ENCODE results near the gene PSAT1. TPM values are rescaled to one million over a fixed set of nuclear protein-coding genes. Genes with fewer than 3 reads are reported as not detected.

The PSAT1 gene
- total and polyA plus RNA-seq, 2 of the 13 experiments (the other 11 are each of a cell fraction or from before 2014, with no cell fraction given) = 135 to 229 TPM

- TF ChIP-seq, protein P1, sequence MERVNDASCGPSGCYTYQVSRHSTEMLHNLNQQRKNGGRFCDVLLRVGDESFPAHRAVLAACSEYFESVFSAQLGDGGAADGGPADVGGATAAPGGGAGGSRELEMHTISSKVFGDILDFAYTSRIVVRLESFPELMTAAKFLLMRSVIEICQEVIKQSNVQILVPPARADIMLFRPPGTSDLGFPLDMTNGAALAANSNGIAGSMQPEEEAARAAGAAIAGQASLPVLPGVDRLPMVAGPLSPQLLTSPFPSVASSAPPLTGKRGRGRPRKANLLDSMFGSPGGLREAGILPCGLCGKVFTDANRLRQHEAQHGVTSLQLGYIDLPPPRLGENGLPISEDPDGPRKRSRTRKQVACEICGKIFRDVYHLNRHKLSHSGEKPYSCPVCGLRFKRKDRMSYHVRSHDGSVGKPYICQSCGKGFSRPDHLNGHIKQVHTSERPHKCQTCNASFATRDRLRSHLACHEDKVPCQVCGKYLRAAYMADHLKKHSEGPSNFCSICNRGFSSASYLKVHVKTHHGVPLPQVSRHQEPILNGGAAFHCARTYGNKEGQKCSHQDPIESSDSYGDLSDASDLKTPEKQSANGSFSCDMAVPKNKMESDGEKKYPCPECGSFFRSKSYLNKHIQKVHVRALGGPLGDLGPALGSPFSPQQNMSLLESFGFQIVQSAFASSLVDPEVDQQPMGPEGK (CRISPR knock-in tag; IDR thresholded peaks at IDR 0.05) = no peak
- TF ChIP-seq, protein P2, sequence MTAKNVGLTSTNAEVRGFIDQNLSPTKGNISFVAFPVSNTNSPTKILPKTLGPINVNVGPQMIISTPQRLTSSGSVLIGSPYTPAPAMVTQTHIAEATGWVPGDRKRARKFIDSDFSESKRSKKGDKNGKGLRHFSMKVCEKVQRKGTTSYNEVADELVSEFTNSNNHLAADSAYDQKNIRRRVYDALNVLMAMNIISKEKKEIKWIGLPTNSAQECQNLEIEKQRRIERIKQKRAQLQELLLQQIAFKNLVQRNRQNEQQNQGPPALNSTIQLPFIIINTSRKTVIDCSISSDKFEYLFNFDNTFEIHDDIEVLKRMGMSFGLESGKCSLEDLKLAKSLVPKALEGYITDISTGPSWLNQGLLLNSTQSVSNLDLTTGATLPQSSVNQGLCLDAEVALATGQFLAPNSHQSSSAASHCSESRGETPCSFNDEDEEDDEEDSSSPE (CRISPR knock-in tag; IDR thresholded peaks at IDR 0.05) = no peak
- no peak for TF ChIP-seq CENPT (CRISPR knock-in tag; IDR thresholded peaks at IDR 0.05; ENCODE audit: low read depth)
- TF ChIP-seq, protein P3, sequence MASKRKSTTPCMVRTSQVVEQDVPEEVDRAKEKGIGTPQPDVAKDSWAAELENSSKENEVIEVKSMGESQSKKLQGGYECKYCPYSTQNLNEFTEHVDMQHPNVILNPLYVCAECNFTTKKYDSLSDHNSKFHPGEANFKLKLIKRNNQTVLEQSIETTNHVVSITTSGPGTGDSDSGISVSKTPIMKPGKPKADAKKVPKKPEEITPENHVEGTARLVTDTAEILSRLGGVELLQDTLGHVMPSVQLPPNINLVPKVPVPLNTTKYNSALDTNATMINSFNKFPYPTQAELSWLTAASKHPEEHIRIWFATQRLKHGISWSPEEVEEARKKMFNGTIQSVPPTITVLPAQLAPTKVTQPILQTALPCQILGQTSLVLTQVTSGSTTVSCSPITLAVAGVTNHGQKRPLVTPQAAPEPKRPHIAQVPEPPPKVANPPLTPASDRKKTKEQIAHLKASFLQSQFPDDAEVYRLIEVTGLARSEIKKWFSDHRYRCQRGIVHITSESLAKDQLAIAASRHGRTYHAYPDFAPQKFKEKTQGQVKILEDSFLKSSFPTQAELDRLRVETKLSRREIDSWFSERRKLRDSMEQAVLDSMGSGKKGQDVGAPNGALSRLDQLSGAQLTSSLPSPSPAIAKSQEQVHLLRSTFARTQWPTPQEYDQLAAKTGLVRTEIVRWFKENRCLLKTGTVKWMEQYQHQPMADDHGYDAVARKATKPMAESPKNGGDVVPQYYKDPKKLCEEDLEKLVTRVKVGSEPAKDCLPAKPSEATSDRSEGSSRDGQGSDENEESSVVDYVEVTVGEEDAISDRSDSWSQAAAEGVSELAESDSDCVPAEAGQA (IDR thresholded peaks at IDR 0.05; ENCODE audit: low read depth) = no peak
- TF ChIP-seq, protein P3 (CRISPR knock-in tag; IDR thresholded peaks at IDR 0.05; ENCODE audit: borderline replicate concordance) = no peak
- no peak for TF ChIP-seq KAT2B (IDR thresholded peaks at IDR 0.05; ENCODE audit: borderline replicate concordance, low read depth, low read length)
- no peak for TF ChIP-seq ZNF468 (CRISPR knock-in tag; IDR thresholded peaks at IDR 0.05)
- TF ChIP-seq, protein P4, sequence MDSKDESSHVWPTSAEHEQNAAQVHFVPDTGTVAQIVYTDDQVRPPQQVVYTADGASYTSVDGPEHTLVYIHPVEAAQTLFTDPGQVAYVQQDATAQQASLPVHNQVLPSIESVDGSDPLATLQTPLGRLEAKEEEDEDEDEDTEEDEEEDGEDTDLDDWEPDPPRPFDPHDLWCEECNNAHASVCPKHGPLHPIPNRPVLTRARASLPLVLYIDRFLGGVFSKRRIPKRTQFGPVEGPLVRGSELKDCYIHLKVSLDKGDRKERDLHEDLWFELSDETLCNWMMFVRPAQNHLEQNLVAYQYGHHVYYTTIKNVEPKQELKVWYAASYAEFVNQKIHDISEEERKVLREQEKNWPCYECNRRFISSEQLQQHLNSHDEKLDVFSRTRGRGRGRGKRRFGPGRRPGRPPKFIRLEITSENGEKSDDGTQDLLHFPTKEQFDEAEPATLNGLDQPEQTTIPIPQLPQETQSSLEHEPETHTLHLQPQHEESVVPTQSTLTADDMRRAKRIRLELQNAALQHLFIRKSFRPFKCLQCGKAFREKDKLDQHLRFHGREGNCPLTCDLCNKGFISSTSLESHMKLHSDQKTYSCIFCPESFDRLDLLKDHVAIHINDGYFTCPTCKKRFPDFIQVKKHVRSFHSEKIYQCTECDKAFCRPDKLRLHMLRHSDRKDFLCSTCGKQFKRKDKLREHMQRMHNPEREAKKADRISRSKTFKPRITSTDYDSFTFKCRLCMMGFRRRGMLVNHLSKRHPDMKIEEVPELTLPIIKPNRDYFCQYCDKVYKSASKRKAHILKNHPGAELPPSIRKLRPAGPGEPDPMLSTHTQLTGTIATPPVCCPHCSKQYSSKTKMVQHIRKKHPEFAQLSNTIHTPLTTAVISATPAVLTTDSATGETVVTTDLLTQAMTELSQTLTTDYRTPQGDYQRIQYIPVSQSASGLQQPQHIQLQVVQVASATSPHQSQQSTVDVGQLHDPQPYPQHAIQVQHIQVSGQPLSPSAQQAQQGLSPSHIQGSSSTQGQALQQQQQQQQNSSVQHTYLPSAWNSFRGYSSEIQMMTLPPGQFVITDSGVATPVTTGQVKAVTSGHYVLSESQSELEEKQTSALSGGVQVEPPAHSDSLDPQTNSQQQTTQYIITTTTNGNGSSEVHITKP (CRISPR knock-in tag; IDR thresholded peaks at IDR 0.05; ENCODE audit: low read depth) = no peak
- TF ChIP-seq FOXP1 (IDR thresholded peaks at IDR 0.05) = no peak
- TF ChIP-seq FOXP1 (CRISPR knock-in tag; IDR thresholded peaks at IDR 0.05) = peak; percentile 80
- no peak for TF ChIP-seq ARID2 (CRISPR knock-in tag; IDR thresholded peaks at IDR 0.05; ENCODE audit: borderline replicate concordance)
- TF ChIP-seq, protein P5, sequence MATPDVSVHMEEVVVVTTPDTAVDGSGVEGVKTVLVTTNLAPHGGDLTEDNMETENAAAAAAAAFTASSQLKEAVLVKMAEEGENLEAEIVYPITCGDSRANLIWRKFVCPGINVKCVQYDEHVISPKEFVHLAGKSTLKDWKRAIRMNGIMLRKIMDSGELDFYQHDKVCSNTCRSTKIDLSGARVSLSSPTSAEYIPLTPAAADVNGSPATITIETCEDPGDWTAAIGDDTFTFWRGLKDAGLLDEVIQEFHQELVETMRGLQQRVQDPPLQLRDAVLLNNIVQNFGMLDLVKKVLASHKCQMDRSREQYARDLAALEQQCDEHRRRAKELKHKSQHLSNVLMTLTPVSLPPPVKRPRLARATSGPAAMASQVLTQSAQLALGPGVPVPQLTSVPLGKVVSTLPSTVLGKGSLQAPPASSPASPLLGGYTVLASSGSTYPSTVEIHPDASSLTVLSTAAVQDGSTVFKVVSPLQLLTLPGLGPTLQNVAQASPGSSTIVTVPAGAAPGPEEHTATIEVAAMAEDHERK (CRISPR knock-in tag; IDR thresholded peaks at IDR 0.05; ENCODE audit: low read depth) = no peak
- TF ChIP-seq BORCS8-MEF2B (CRISPR knock-in tag; IDR thresholded peaks at IDR 0.05) = no peak
These were observed 57.5 kb downstream of the PSAT1 start (continued) for GRCh38 chr9:78354324-78354973.

Measured in HepG2 (cell line).